HepG2 (cell line): ENCODE data around the gene C2orf76. TPM values are rescaled to one million over a fixed set of nuclear protein-coding genes. Genes with fewer than 3 reads are reported as not detected.

ENCODE experiments used
- ATAC-seq: fragments of 200-7000 bp; cut with Tn5 transposase; 3 replicates; pipeline ENCODE4 v1.9.1; 2020; ENCODE audit warnings: mild to moderate bottlenecking, moderate library complexity
- BruUV-seq: library from RNA; stranded (reverse); fragments of 400-500 nt; replicated peaks from 2 replicates; lab custom pipeline; 2021; lab: Mats Ljungman, UMichigan
- CTCF ChIA-PET: fragments of 300-600 bp; formaldehyde crosslinking; extraction: SDS; loops from one replicate; lab custom pipeline; 2021; ENCODE audit warnings: low total read pairs, inconsistent platforms, low intra/inter-chr PET ratio; lab: Yijun Ruan, JAX
- POLR2A ChIA-PET: fragments of 350-600 bp; sonication (Branson Sonifier 250); formaldehyde crosslinking; loops from one replicate; lab custom pipeline; 2020; ENCODE audit warnings: antibody characterized with exemption, inconsistent platforms; lab: Yijun Ruan, JAX
- DNase-seq: peaks from one replicate; pipeline ENCODE4 v3.0.0-alpha.2; 2015; ENCODE audit warnings: low spot score
- FAIRE-seq: peaks from 3 replicates; lab custom pipeline; 2011; peaks lifted over from hg19 to GRCh38; lab: Jason Lieb, UNC
- H2AFZ ChIP-seq: one replicate; pipeline ENCODE4 v1.6.1; 2011; ENCODE audit warnings: low read length, inconsistent platforms
- H3K27ac ChIP-seq: fragments of 300-600 bp; 3 replicates; pipeline ENCODE4 v1.8.0; 2011; ENCODE audit warnings: mixed run types, mild to moderate bottlenecking, mixed read lengths, low read length, inconsistent platforms; ENCODE audit not compliant: insufficient read depth; ENCODE audit errors: extremely low read length
- H3K27me3 ChIP-seq, 2 experiments: fragments of 200-600 bp in 1 of 2; 2 replicates in 1 of 2; 3 replicates in 1 of 2; pipeline versions ENCODE4 v1.6.0 to v1.8.0; 2011; ENCODE audit warnings: low read length in 2 of 2, mild to moderate bottlenecking in 2 of 2, moderate library complexity in 2 of 2, inconsistent platforms in 1 of 2; ENCODE audit not compliant: insufficient read depth in 2 of 2, control insufficient read depth in 1 of 2
- H3K36me3 ChIP-seq, 2 experiments: fragments of 200-600 bp in 1 of 2; replicated peaks in 1 of 2; 2 replicates in 1 of 2; 3 replicates in 1 of 2; pipeline versions ENCODE4 v1.5.1 to v1.8.0; 2011; ENCODE audit warnings: low read length in 2 of 2, inconsistent platforms in 1 of 2; ENCODE audit not compliant: insufficient read depth in 2 of 2, control insufficient read depth in 1 of 2
- H3K4me1 ChIP-seq: 2 replicates; pipeline ENCODE4 v1.5.1; 2012; ENCODE audit warnings: low read length, inconsistent platforms; ENCODE audit not compliant: insufficient read depth
- H3K4me2 ChIP-seq: 2 replicates; pipeline ENCODE4 v1.6.0; 2011; ENCODE audit warnings: low read depth, low read length, inconsistent platforms
- H3K4me3 ChIP-seq, 3 experiments: fragments of 200-600 bp in 1 of 3; sonication (generic), shearing (Covaris generic) in 1 of 3; replicated peaks in 1 of 3; 2 replicates each; pipeline ENCODE4 v1.5.1; 2011 to 2016; ENCODE audit warnings: low read length in 3 of 3, inconsistent platforms in 2 of 3, low read depth in 2 of 3, mild to moderate bottlenecking in 2 of 3, control low read depth in 1 of 3, mixed read lengths in 1 of 3; ENCODE audit not compliant: insufficient read depth in 1 of 3
- H3K79me2 ChIP-seq: one replicate; pipeline ENCODE4 v1.6.1; 2011; ENCODE audit warnings: low read length, inconsistent platforms; ENCODE audit not compliant: insufficient read depth
- H3K9ac ChIP-seq: 2 replicates; pipeline ENCODE4 v1.6.0; 2011; ENCODE audit warnings: mild to moderate bottlenecking, low read depth, low read length, inconsistent platforms; ENCODE audit not compliant: insufficient read depth
- H3K9me3 ChIP-seq: 2 replicates; pipeline ENCODE4 v1.5.1; 2012; ENCODE audit warnings: mild to moderate bottlenecking, low read length
- H4K20me1 ChIP-seq: 2 replicates; pipeline ENCODE4 v1.6.0; 2011; ENCODE audit warnings: inconsistent platforms, mild to moderate bottlenecking, low read length, moderate library complexity; ENCODE audit not compliant: insufficient read depth
- ATF7 ChIP-seq, 2 experiments: fragments of 450-650 bp in 1 of 2; sonication (generic) in 1 of 2; formaldehyde crosslinking in 1 of 2; IDR thresholded peaks; 2 replicates each; pipeline versions ENCODE4 v1.4.0 to v1.6.1; 2016 to 2020; ENCODE audit warnings: antibody characterized with exemption in 1 of 2, mild to moderate bottlenecking in 1 of 2, missing genetic modification reagents in 1 of 2
- BRF2 ChIP-seq: sonication (generic); formaldehyde crosslinking; IDR thresholded peaks from 2 replicates; pipeline ENCODE4 v1.8.1; 2022; ENCODE audit warnings: mild to moderate bottlenecking, missing genetic modification reagents
- NCOA5 ChIP-seq: sonication (generic); formaldehyde crosslinking; IDR thresholded peaks from 2 replicates; pipeline ENCODE4 v1.4.0; 2020; ENCODE audit warnings: missing genetic modification reagents
- PCBP2 ChIP-seq: fragments of 200-400 bp; formaldehyde crosslinking; optimal IDR thresholded peaks from 2 replicates; pipeline ENCODE3; 2018; ENCODE audit warnings: low read length, low read depth; ENCODE audit not compliant: poor library complexity, severe bottlenecking
- PHF8 ChIP-seq: sonication (generic); formaldehyde crosslinking; IDR thresholded peaks from 2 replicates; pipeline ENCODE4 v1.5.0; 2020; ENCODE audit warnings: missing genetic modification reagents
- TERF1 ChIP-seq: sonication (generic); formaldehyde crosslinking; IDR thresholded peaks from 2 replicates; pipeline ENCODE4 v1.8.0; 2022; ENCODE audit warnings: mild to moderate bottlenecking, missing genetic modification reagents, moderate library complexity
- ZBTB33 ChIP-seq: sonication (generic); formaldehyde crosslinking; IDR thresholded peaks from 2 replicates; pipeline ENCODE4 v1.4.0; 2020; ENCODE audit warnings: missing genetic modification reagents
- ZNF549 ChIP-seq: sonication (generic); formaldehyde crosslinking; IDR thresholded peaks from 2 replicates; pipeline ENCODE4 v1.5.0; 2020; ENCODE audit warnings: missing genetic modification reagents
- ZNF589 ChIP-seq: sonication (generic); formaldehyde crosslinking; conservative IDR thresholded peaks from 2 replicates; pipeline ENCODE4 v1.8.0; 2022; ENCODE audit warnings: mild to moderate bottlenecking, moderate library complexity, missing genetic modification reagents
- ZNF800 ChIP-seq: sonication (generic); formaldehyde crosslinking; IDR thresholded peaks from 2 replicates; pipeline ENCODE4 v1.4.0; 2020; ENCODE audit warnings: missing genetic modification reagents
- WGBS: methylation state at CpG from one replicate; pipeline ENCODE4 v1.1.6; 2017; ENCODE audit warnings: low lambda C conversion rate; 5-methylcytosine and 5-hydroxymethylcytosine counted together
- in situ Hi-C: cut with HindIII; loops from 2 replicates; pipeline ENCODE4 v1.10.0; 2017; ENCODE audit warnings: low pct_unique_long_range_greater_than_20kb; ENCODE audit not compliant: extremely low pct_ligation_motif_present
- intact Hi-C: fragments of 100-400 bp; cut with micrococcal nuclease; formaldehyde crosslinking; loops from one replicate; pipeline ENCODE4 v1.10.0; 2022; ENCODE audit not compliant: unreplicated experiment
- polyA plus RNA-seq, 8 experiments: library from polyadenylated mRNA; depleted of rRNA in 3 of 8; stranded (reverse) in 7 of 8; unstranded in 1 of 8; fragments of >200 nt; fragmentation: Illumina TruSeq in 4 of 8; extraction: Trizol in 4 of 8; gene quantifications; 2 replicates each; pipeline versions ENCODE4 v1.2.1 to v1.2.3, GENCODE V29; 2011 to 2016; ENCODE audit warnings: low read depth in 4 of 8, missing spikeins in 1 of 8, mixed read lengths in 1 of 8; ENCODE audit not compliant: insufficient read depth in 1 of 8
- total RNA-seq, 5 experiments: library from RNA; depleted of rRNA; stranded (reverse); fragments of >200 nt; fragmentation: Illumina TruSeq; extraction: Trizol; gene quantifications; 2 replicates each; pipeline ENCODE4 v1.2.3, GENCODE V29; 2016; ENCODE audit warnings: low read depth in 1 of 5

The C2orf76 gene
- total and polyA plus RNA-seq, 2 of the 13 experiments (the other 11 are each of a cell fraction or from before 2014, with no cell fraction given), result 7.7 to 8.5 TPM

- POLR2A ChIA-PET, result interaction anchor here (1.2 kb wide), 1 partner anchor 31 kb away, joined by 3 read pairs; no protein-coding TSS in a partner anchor
- ATAC-seq, result no peak
- CTCF ChIA-PET, result no interaction called here
- Histone ChIP-seq H2AFZ (no peak overlapping the region), H3K4me3 (no peak overlapping the region), H4K20me1 (no peaks in the 10 kb centered on the region), H3K4me1 (peaks cover 7% of the 10 kb centered on the region; the same call in 1 of the 2 replicates), H3K27ac (no peak overlapping the region), H3K36me3 (peaks cover 4 to 56% of the 10 kb centered on the region in 2 experiments), H3K4me2 (no peak overlapping the region), H3K9me3 (no peaks in the 10 kb centered on the region), H3K9ac (no peak overlapping the region), H3K27me3 (no peaks in the 10 kb centered on the region), H3K79me2 (no peaks in the 10 kb centered on the region)
- no peak for DNase-seq
- FAIRE-seq, result no peak
- WGBS, result 95% methylated on average over 10 of the region's 10 CpGs
- in situ Hi-C loops (no loop called here), intact Hi-C loops (loop anchor here (5.0 kb wide), 1 partner anchor 1337 kb away; no protein-coding TSS in a partner anchor)
- BruUV-seq, result no TSS peak
- TF ChIP-seq ZBTB33, result no peak
- no peak for TF ChIP-seq TERF1 (CRISPR knock-in tag)
- TF ChIP-seq ATF7 (IDR thresholded peaks at IDR 0.05), result no peak
- no peak for TF ChIP-seq ATF7 (CRISPR knock-in tag; IDR thresholded peaks at IDR 0.05)
- TF ChIP-seq ZNF800 (CRISPR knock-in tag), result no peak
- TF ChIP-seq NCOA5, result no peak
- no peak for TF ChIP-seq PCBP2
- no peak for TF ChIP-seq ZNF589 (CRISPR knock-in tag)
- TF ChIP-seq PHF8 (CRISPR knock-in tag), result no peak
- no peak for TF ChIP-seq BRF2
- no peak for TF ChIP-seq ZNF549 (CRISPR knock-in tag)
Observed at GRCh38 chr2:119254601-119255080, 112.0 kb downstream of the C2orf76 start.
